ENCODE data around the gene ZNF550. TPM values are rescaled to one million over a fixed set of nuclear protein-coding genes. Genes with fewer than 3 reads are reported as not detected.
"Not testable (repeated sequence)": the region's sequence is repeated elsewhere in the genome, so short reads cannot be mapped to it uniquely, and the experiment has no call there.

The ZNF550 gene
- total RNA-seq, 1 donor from 2014 or later: 6.3 TPM

GRCh38 chr19:57552432-57552831 is 7.2 kb downstream of the ZNF550 start:
- no peak overlapping the region for H3K27ac ChIP-seq (ENCODE audit: low read depth, low read length)
- H3K36me3 ChIP-seq (ENCODE audit: control insufficient read depth in 3 of 3, insufficient read depth in 3 of 3, low read length in 3 of 3): peaks cover 72 to 84% (median 74%) of the 10 kb centered on the region in 3 donors
- H3K4me3 ChIP-seq (ENCODE audit: low read length in 3 of 3): peak overlapping the region in 1 of 3 donors; percentile 45
- peaks cover 0 to 2% (median 0%) of the 10 kb centered on the region in 3 donors for H3K4me1 ChIP-seq (ENCODE audit: control insufficient read depth in 3 of 3, insufficient read depth in 3 of 3, low read length in 3 of 3)
- H3K9me3 ChIP-seq (ENCODE audit: control insufficient read depth in 3 of 3, low read length in 3 of 3): peaks cover 7 to 41% (median 15%) of the 10 kb centered on the region in 3 donors
- no peak overlapping the region for H3K9ac ChIP-seq (ENCODE audit: low read depth in 1 of 3, low read length in 3 of 3)
- no peaks in the 10 kb centered on the region for H3K27me3 ChIP-seq (ENCODE audit: control insufficient read depth in 3 of 3, insufficient read depth in 3 of 3, low read length in 3 of 3)

- Histone ChIP-seq H3K27me3 (ENCODE audit: control insufficient read depth in 3 of 3, insufficient read depth in 3 of 3, low read length in 3 of 3) (no peaks in the 10 kb centered on the region), H3K9ac (ENCODE audit: low read depth in 1 of 3, low read length in 3 of 3) (no peak overlapping the region), H3K4me3 (ENCODE audit: low read length in 3 of 3) (peak overlapping the region in 1 of 3 donors; percentile 61), H3K27ac (ENCODE audit: low read depth, low read length) (no peak overlapping the region), H3K4me1 (ENCODE audit: control insufficient read depth in 3 of 3, insufficient read depth in 3 of 3, low read length in 3 of 3) (no peaks in the 10 kb centered on the region), H3K36me3 (ENCODE audit: control insufficient read depth in 3 of 3, insufficient read depth in 3 of 3, low read length in 3 of 3) (peaks cover 64 to 84% (median 71%) of the 10 kb centered on the region in 3 donors), H3K9me3 (ENCODE audit: control insufficient read depth in 3 of 3, low read length in 3 of 3) (peaks cover 13 to 67% (median 22%) of the 10 kb centered on the region in 3 donors)
Measured at GRCh38 chr19:57546513-57546912, 13.2 kb downstream of the ZNF550 start.

- no peaks in the 10 kb centered on the region for H3K4me1 ChIP-seq (ENCODE audit: control insufficient read depth in 3 of 3, insufficient read depth in 3 of 3, low read length in 3 of 3)
- no peak overlapping the region for H3K27ac ChIP-seq (ENCODE audit: low read depth, low read length)
- H3K9me3 ChIP-seq (ENCODE audit: control insufficient read depth in 3 of 3, low read length in 3 of 3): peaks cover 37 to 74% (median 41%) of the 10 kb centered on the region in 3 donors
- H3K36me3 ChIP-seq (ENCODE audit: control insufficient read depth in 3 of 3, insufficient read depth in 3 of 3, low read length in 3 of 3): peaks cover 68 to 79% (median 74%) of the 10 kb centered on the region in 3 donors
- peak overlapping the region in 1 of 3 donors; percentile 50 for H3K4me3 ChIP-seq (ENCODE audit: low read length in 3 of 3)
- no peaks in the 10 kb centered on the region for H3K27me3 ChIP-seq (ENCODE audit: control insufficient read depth in 3 of 3, insufficient read depth in 3 of 3, low read length in 3 of 3)
- no peak overlapping the region for H3K9ac ChIP-seq (ENCODE audit: low read depth in 1 of 3, low read length in 3 of 3)
Measured at GRCh38 chr19:57537953-57538547, 21.6 kb downstream of the ZNF550 start.

GRCh38 chr19:57527136-57527881 is 32.4 kb downstream of the ZNF550 start, which contains the start of gene ZNF549:
ZNF549 (plus strand) TSS chr19:57527356; CDS start chr19:57527574, 218 bp downstream.
- peak within 1 kb of the TSS; percentile 71 for H3K27ac ChIP-seq (ENCODE audit: low read depth, low read length)
- peaks cover 0 to 8% (median 6%) of the 10 kb centered on the region in 3 donors for H3K9me3 ChIP-seq (ENCODE audit: control insufficient read depth in 3 of 3, low read length in 3 of 3)
- peak within 1 kb of the TSS; percentile 85 to 96 (median 91) for H3K4me3 ChIP-seq (ENCODE audit: low read length in 3 of 3)

GRCh38 chr19:57518021-57518420 is 41.6 kb downstream of the ZNF550 start:
- not testable (repeated sequence) for H3K27me3 ChIP-seq (ENCODE audit: control insufficient read depth in 3 of 3, insufficient read depth in 3 of 3, low read length in 3 of 3); H3K9ac ChIP-seq (ENCODE audit: low read depth in 1 of 3, low read length in 3 of 3); H3K27ac ChIP-seq (ENCODE audit: low read depth, low read length); H3K4me1 ChIP-seq (ENCODE audit: control insufficient read depth in 3 of 3, insufficient read depth in 3 of 3, low read length in 3 of 3); H3K9me3 ChIP-seq (ENCODE audit: control insufficient read depth in 3 of 3, low read length in 3 of 3); H3K4me3 ChIP-seq (ENCODE audit: low read length in 3 of 3)
- peaks cover 22 to 44% (median 25%) of the 10 kb centered on the region in 3 donors for H3K36me3 ChIP-seq (ENCODE audit: control insufficient read depth in 3 of 3, insufficient read depth in 3 of 3, low read length in 3 of 3)

More at GRCh38 chr19:57527136-57527881, 32.4 kb downstream of the ZNF550 start, which contains the start of gene ZNF549:
- H3K27me3 ChIP-seq (ENCODE audit: control insufficient read depth in 3 of 3, insufficient read depth in 3 of 3, low read length in 3 of 3): no peaks in the 10 kb centered on the region
- H3K36me3 ChIP-seq (ENCODE audit: control insufficient read depth in 3 of 3, insufficient read depth in 3 of 3, low read length in 3 of 3): peaks cover 8 to 15% (median 13%) of the 10 kb centered on the region in 3 donors
- H3K9ac ChIP-seq (ENCODE audit: low read depth in 1 of 3, low read length in 3 of 3): peak within 1 kb of the TSS; percentile 91 to 96 (median 95)
- H3K4me1 ChIP-seq (ENCODE audit: control insufficient read depth in 3 of 3, insufficient read depth in 3 of 3, low read length in 3 of 3): peaks cover 5 to 13% (median 9%) of the 10 kb centered on the region in 3 donors

- H3K27ac ChIP-seq (ENCODE audit: low read depth, low read length): no peak overlapping the region
- peaks cover 3 to 13% (median 12%) of the 10 kb centered on the region in 3 donors for H3K9me3 ChIP-seq (ENCODE audit: control insufficient read depth in 3 of 3, low read length in 3 of 3)
- no peak overlapping the region for H3K9ac ChIP-seq (ENCODE audit: low read depth in 1 of 3, low read length in 3 of 3)
- H3K4me1 ChIP-seq (ENCODE audit: control insufficient read depth in 3 of 3, insufficient read depth in 3 of 3, low read length in 3 of 3): no peaks in the 10 kb centered on the region
- H3K27me3 ChIP-seq (ENCODE audit: control insufficient read depth in 3 of 3, insufficient read depth in 3 of 3, low read length in 3 of 3): no peaks in the 10 kb centered on the region
- no peak overlapping the region for H3K4me3 ChIP-seq (ENCODE audit: low read length in 3 of 3)
- H3K36me3 ChIP-seq (ENCODE audit: control insufficient read depth in 3 of 3, insufficient read depth in 3 of 3, low read length in 3 of 3): peaks cover 28 to 52% (median 30%) of the 10 kb centered on the region in 3 donors
Measured at GRCh38 chr19:57515255-57515654, 44.4 kb downstream of the ZNF550 start.

- H3K9ac ChIP-seq (ENCODE audit: low read depth in 1 of 3, low read length in 3 of 3): no peak overlapping the region
- peaks cover 3 to 15% (median 12%) of the 10 kb centered on the region in 3 donors for H3K9me3 ChIP-seq (ENCODE audit: control insufficient read depth in 3 of 3, low read length in 3 of 3)
- H3K4me1 ChIP-seq (ENCODE audit: control insufficient read depth in 3 of 3, insufficient read depth in 3 of 3, low read length in 3 of 3): no peaks in the 10 kb centered on the region
- H3K4me3 ChIP-seq (ENCODE audit: low read length in 3 of 3): peak overlapping the region in 1 of 3 donors; percentile 55
- H3K36me3 ChIP-seq (ENCODE audit: control insufficient read depth in 3 of 3, insufficient read depth in 3 of 3, low read length in 3 of 3): peaks cover 30 to 44% (median 33%) of the 10 kb centered on the region in 3 donors
- no peaks in the 10 kb centered on the region for H3K27me3 ChIP-seq (ENCODE audit: control insufficient read depth in 3 of 3, insufficient read depth in 3 of 3, low read length in 3 of 3)
- H3K27ac ChIP-seq (ENCODE audit: low read depth, low read length): no peak overlapping the region
Measured at GRCh38 chr19:57512845-57513244, 46.8 kb downstream of the ZNF550 start.

- no peak overlapping the region for H3K27ac ChIP-seq (ENCODE audit: low read depth, low read length)
- peak overlapping the region in 1 of 3 donors; percentile 31 for H3K4me3 ChIP-seq (ENCODE audit: low read length in 3 of 3)
- H3K9me3 ChIP-seq (ENCODE audit: control insufficient read depth in 3 of 3, low read length in 3 of 3): peaks cover 3 to 17% (median 12%) of the 10 kb centered on the region in 3 donors
- no peak overlapping the region for H3K9ac ChIP-seq (ENCODE audit: low read depth in 1 of 3, low read length in 3 of 3)
- no peaks in the 10 kb centered on the region for H3K4me1 ChIP-seq (ENCODE audit: control insufficient read depth in 3 of 3, insufficient read depth in 3 of 3, low read length in 3 of 3)
- H3K27me3 ChIP-seq (ENCODE audit: control insufficient read depth in 3 of 3, insufficient read depth in 3 of 3, low read length in 3 of 3): no peaks in the 10 kb centered on the region
- H3K36me3 ChIP-seq (ENCODE audit: control insufficient read depth in 3 of 3, insufficient read depth in 3 of 3, low read length in 3 of 3): peaks cover 37 to 51% (median 39%) of the 10 kb centered on the region in 3 donors
Measured at GRCh38 chr19:57511484-57511883, 48.2 kb downstream of the ZNF550 start.

GRCh38 chr19:57506163-57506562 is 53.5 kb downstream of the ZNF550 start:
- H3K9me3 ChIP-seq (ENCODE audit: control insufficient read depth in 3 of 3, low read length in 3 of 3): peaks cover 0 to 13% (median 0%) of the 10 kb centered on the region in 3 donors
- peaks cover 0 to 3% (median 0%) of the 10 kb centered on the region in 3 donors for H3K4me1 ChIP-seq (ENCODE audit: control insufficient read depth in 3 of 3, insufficient read depth in 3 of 3, low read length in 3 of 3)
- peaks cover 36 to 43% (median 37%) of the 10 kb centered on the region in 3 donors for H3K36me3 ChIP-seq (ENCODE audit: control insufficient read depth in 3 of 3, insufficient read depth in 3 of 3, low read length in 3 of 3)
- peak overlapping the region in 1 of 3 donors; percentile 38 for H3K4me3 ChIP-seq (ENCODE audit: low read length in 3 of 3)
- no peak overlapping the region for H3K9ac ChIP-seq (ENCODE audit: low read depth in 1 of 3, low read length in 3 of 3)
- no peak overlapping the region for H3K27ac ChIP-seq (ENCODE audit: low read depth, low read length)
- H3K27me3 ChIP-seq (ENCODE audit: control insufficient read depth in 3 of 3, insufficient read depth in 3 of 3, low read length in 3 of 3): no peaks in the 10 kb centered on the region

Measured in skeletal muscle tissue (tissue), 4 donors.